HEK293 (cell line): ENCODE measurements around the gene TLR9.

ENCODE experiments used
- BCL11A ChIP-seq: fragments of 450-650 bp; formaldehyde crosslinking; IDR thresholded peaks from 2 replicates; pipeline ENCODE4 v1.5.1; 2016; ENCODE audit warnings: low read depth, missing biosample characterization, missing genetic modification characterization
- CTCF ChIP-seq: fragments of 450-650 bp; formaldehyde crosslinking; IDR thresholded peaks from 2 replicates; pipeline ENCODE4 v1.5.1; 2016; ENCODE audit warnings: missing biosample characterization, missing genetic modification characterization
- HOXA7 ChIP-seq: sonication (generic); formaldehyde crosslinking; IDR thresholded peaks from 2 replicates; pipeline ENCODE4 v1.8.1; 2022; ENCODE audit warnings: missing genetic modification reagents, borderline replicate concordance
- PRDM4 ChIP-seq: fragments of 450-650 bp; formaldehyde crosslinking; IDR thresholded peaks from 2 replicates; pipeline ENCODE4 v1.5.1; 2017; ENCODE audit warnings: missing biosample characterization, missing genetic modification characterization
- ZNF274 ChIP-seq, 2 experiments: fragments of 200-500 bp in 1 of 2; fragments of 450-650 bp in 1 of 2; sonication (Bioruptor generic) in 1 of 2; formaldehyde crosslinking in 1 of 2; IDR thresholded peaks; 2 replicates each; pipeline versions ENCODE4 v1.5.1 to v1.6.1; 2014 to 2016; ENCODE audit warnings: borderline replicate concordance in 1 of 2, inconsistent platforms in 1 of 2, low read length in 1 of 2, missing biosample characterization in 1 of 2, missing genetic modification characterization in 1 of 2

GRCh38 chr3:52238761-52239701, 13.6 kb upstream of the TLR9 start, which contains the start of gene TWF2:
- peak; percentile 82 for TF ChIP-seq CTCF (tag by site-specific recombination)
- no peak for TF ChIP-seq BCL11A (tag by site-specific recombination)
- TF ChIP-seq PRDM4 = no peak; the same call in 1 of the 2 replicates
- TF ChIP-seq HOXA7 = no peak
- TF ChIP-seq ZNF274 (IDR thresholded peaks at IDR 0.05; ENCODE audit: low read length) = no peak
- no peak for TF ChIP-seq ZNF274 (tag by site-specific recombination; IDR thresholded peaks at IDR 0.05; ENCODE audit: borderline replicate concordance)
